Gastrocnemius medialis (tissue), 4 donors: ENCODE results near the gene NDUFB10.

ENCODE experiments used
- POLR2A ChIP-seq, 2 donors: fragments of 450-650 bp; IDR thresholded peaks; one replicate each; pipeline ENCODE4 v1.6.1; 2017; ENCODE audit warnings: antibody characterized with exemption in 2 of 2, mild to moderate bottlenecking in 2 of 2, moderate library complexity in 2 of 2
- TF ChIP-seq, protein P1 (sequence below), 5 experiments: fragments of 450-650 bp in 3 of 5; fragments of 200-600 bp in 2 of 5; sonication (generic) in 2 of 5; IDR thresholded peaks in 4 of 5; conservative IDR thresholded peaks in 1 of 5; 1 replicate in 4 of 5; 2 replicates in 1 of 5; pipeline ENCODE4 v1.5.1; 2016 to 2019; ENCODE audit warnings: antibody characterized with exemption in 5 of 5, mild to moderate bottlenecking in 3 of 5, moderate library complexity in 3 of 5

DNA sequence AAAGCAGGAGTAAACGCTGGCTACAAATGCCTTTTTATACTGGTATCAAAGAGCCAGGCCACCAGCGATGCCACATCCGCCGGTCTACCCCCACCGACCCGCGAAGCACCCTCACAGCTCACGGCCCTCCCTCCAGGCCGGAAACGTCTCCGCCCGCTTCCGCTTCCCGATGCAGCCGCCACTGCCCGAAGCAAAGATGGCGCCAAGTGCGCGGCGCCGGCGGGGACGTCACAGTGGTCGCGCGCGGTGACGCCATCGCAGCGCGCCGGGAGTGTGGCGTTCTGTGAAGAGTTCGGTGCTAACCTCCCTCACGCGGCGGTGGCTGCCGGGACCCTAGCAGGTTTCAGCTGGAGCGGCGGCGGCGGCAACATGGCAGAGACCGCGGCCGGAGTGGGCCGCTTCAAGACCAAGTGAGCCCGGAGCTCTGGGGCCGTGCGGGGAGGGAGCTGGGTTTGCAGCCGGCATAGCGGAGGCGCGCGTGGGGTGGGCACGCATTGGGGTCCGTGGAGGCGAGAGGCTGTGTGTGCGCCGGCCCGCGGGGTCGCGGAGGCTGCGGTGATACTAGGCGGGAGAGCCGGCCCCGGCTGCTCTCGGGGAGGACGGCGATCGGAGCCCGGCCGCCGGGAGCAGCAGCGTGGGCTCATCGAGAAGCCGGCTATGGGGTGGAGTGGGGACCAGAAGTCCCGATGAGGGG lies 12.6 kb downstream of the NDUFB10 start, which contains the start of gene TBL3:
- TF ChIP-seq, protein P1, sequence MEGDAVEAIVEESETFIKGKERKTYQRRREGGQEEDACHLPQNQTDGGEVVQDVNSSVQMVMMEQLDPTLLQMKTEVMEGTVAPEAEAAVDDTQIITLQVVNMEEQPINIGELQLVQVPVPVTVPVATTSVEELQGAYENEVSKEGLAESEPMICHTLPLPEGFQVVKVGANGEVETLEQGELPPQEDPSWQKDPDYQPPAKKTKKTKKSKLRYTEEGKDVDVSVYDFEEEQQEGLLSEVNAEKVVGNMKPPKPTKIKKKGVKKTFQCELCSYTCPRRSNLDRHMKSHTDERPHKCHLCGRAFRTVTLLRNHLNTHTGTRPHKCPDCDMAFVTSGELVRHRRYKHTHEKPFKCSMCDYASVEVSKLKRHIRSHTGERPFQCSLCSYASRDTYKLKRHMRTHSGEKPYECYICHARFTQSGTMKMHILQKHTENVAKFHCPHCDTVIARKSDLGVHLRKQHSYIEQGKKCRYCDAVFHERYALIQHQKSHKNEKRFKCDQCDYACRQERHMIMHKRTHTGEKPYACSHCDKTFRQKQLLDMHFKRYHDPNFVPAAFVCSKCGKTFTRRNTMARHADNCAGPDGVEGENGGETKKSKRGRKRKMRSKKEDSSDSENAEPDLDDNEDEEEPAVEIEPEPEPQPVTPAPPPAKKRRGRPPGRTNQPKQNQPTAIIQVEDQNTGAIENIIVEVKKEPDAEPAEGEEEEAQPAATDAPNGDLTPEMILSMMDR (IDR thresholded peaks at IDR 0.05 in 4 of 5, conservative IDR thresholded peaks at IDR 0.05 in 1 of 5) = peak in 2 of 5 experiments; percentile 54 to 64
- peak; percentile 92 to 96 for TF ChIP-seq POLR2A (IDR thresholded peaks at IDR 0.05)
